GM12878 (cell line): Measurements from ENCODE around the gene TCF12. TPM values are rescaled to one million over a fixed set of nuclear protein-coding genes. Genes with fewer than 3 reads are reported as not detected.
A peak's percentile ranks its signal among the peaks of the same experiment; 100 is the strongest.

Experiments used
- ATAC-seq: fragments of 200-7000 bp; cut with Tn5 transposase; 3 replicates; pipeline ENCODE4 v1.9.1; 2020; ENCODE audit warnings: mild to moderate bottlenecking, moderate library complexity
- BruUV-seq: library from RNA; stranded (reverse); fragments of 400-500 nt; replicated peaks from 2 replicates; lab custom pipeline; 2021; lab: Mats Ljungman, UMichigan
- CTCF ChIA-PET: fragments of 300-600 bp; sonication (Branson Sonifier 250); formaldehyde crosslinking; extraction: SDS; loops from one replicate; lab custom pipeline; 2021; ENCODE audit warnings: inconsistent platforms; lab: Yijun Ruan, JAX
- POLR2A ChIA-PET: fragments of 350-600 bp; formaldehyde crosslinking; extraction: SDS; loops from one replicate; lab custom pipeline; 2021; ENCODE audit warnings: inconsistent platforms; lab: Charles Lee
- RAD21 ChIA-PET: fragments of 300-600 bp; sonication (Branson Sonifier 250); formaldehyde crosslinking; loops from one replicate; lab custom pipeline; 2023; ENCODE audit warnings: antibody characterized with exemption; ENCODE audit not compliant: unreplicated experiment; lab: Charles Lee
- SMC1A ChIA-PET: fragments of 300-600 bp; sonication (Branson Sonifier 250); formaldehyde crosslinking; loops from one replicate; lab custom pipeline; 2023; ENCODE audit not compliant: unreplicated experiment, uncharacterized antibody; lab: Charles Lee
- DNase-seq: peaks from one replicate; pipeline ENCODE4 v3.0.0-alpha.2; 2011; ENCODE audit warnings: low read depth, low spot score
- FAIRE-seq: peaks from 3 replicates; lab custom pipeline; 2011; peaks lifted over from hg19 to GRCh38; lab: Jason Lieb, UNC
- H2AFZ ChIP-seq: 2 replicates; pipeline ENCODE4 v1.6.0; 2011; ENCODE audit warnings: low read depth, low read length, control low read depth; ENCODE audit not compliant: control insufficient read depth
- H3K27ac ChIP-seq: 2 replicates; pipeline ENCODE4 v1.5.1; 2011; ENCODE audit warnings: control low read depth; ENCODE audit not compliant: control insufficient read depth, insufficient read depth
- H3K27me3 ChIP-seq, 2 experiments: replicated peaks in 1 of 2; 2 replicates each; pipeline versions ENCODE4 v1.6.0 to v1.6.1; 2011; ENCODE audit warnings: low read length in 1 of 2; ENCODE audit not compliant: control insufficient read depth in 2 of 2, insufficient read depth in 2 of 2
- H3K36me3 ChIP-seq, 2 experiments: 2 replicates each; pipeline ENCODE4 v1.5.1; 2011; ENCODE audit warnings: low read length in 1 of 2; ENCODE audit not compliant: control insufficient read depth in 2 of 2, insufficient read depth in 2 of 2
- H3K4me1 ChIP-seq: 2 replicates; pipeline ENCODE4 v1.6.1; 2011; ENCODE audit warnings: mild to moderate bottlenecking, low read length, moderate library complexity, mixed read lengths; ENCODE audit not compliant: control insufficient read depth, insufficient read depth
- H3K4me2 ChIP-seq: 2 replicates; pipeline ENCODE4 v1.6.0; 2011; ENCODE audit warnings: control low read depth; ENCODE audit not compliant: control insufficient read depth, insufficient read depth
- H3K4me3 ChIP-seq: fragments of 200-600 bp; sonication (generic); 2 replicates; pipeline ENCODE4 v1.5.1; 2016
- H3K79me2 ChIP-seq: 2 replicates; pipeline ENCODE4 v1.6.0; 2011; ENCODE audit warnings: low read length; ENCODE audit not compliant: control insufficient read depth, insufficient read depth
- H3K9ac ChIP-seq: 2 replicates; pipeline ENCODE4 v1.8.0; 2011; ENCODE audit warnings: low read length, control low read depth, mixed read lengths; ENCODE audit not compliant: control insufficient read depth, insufficient read depth
- H3K9me3 ChIP-seq: replicated peaks from 3 replicates; pipeline ENCODE4 v1.5.1; 2011; ENCODE audit warnings: mild to moderate bottlenecking, low read length; ENCODE audit not compliant: control insufficient read depth, insufficient read depth
- H4K20me1 ChIP-seq: 2 replicates; pipeline ENCODE4 v1.6.0; 2011; ENCODE audit not compliant: control insufficient read depth, insufficient read depth
- ATF7 ChIP-seq: fragments of 450-650 bp; IDR thresholded peaks from 2 replicates; pipeline ENCODE4 v1.6.1; 2016; ENCODE audit warnings: low read depth, mild to moderate bottlenecking
- BCL11A ChIP-seq: IDR thresholded peaks from 2 replicates; pipeline ENCODE4 v1.6.1; 2011; ENCODE audit warnings: low read depth, low read length
- BHLHE40 ChIP-seq, 2 experiments: fragments of 450-650 bp in 1 of 2; IDR thresholded peaks; 2 replicates each; pipeline ENCODE4 v1.6.1; 2011 to 2017; ENCODE audit warnings: low read depth in 2 of 2, borderline replicate concordance in 1 of 2, improper control_type of control experiment in 1 of 2, low read length in 1 of 2, mild to moderate bottlenecking in 1 of 2
- CHD1 ChIP-seq: IDR thresholded peaks from 2 replicates; pipeline ENCODE4 v1.6.1; 2012; ENCODE audit warnings: low read depth, low read length, improper control_type of control experiment
- CUX1 ChIP-seq: IDR thresholded peaks from 2 replicates; pipeline ENCODE4 v1.6.1; 2012; ENCODE audit warnings: improper control_type of control experiment, low read depth, low read length; ENCODE audit not compliant: insufficient replicate concordance
- JUND ChIP-seq: IDR thresholded peaks from 2 replicates; pipeline ENCODE4 v1.6.1; 2012; ENCODE audit warnings: low read depth, mild to moderate bottlenecking, low read length, improper control_type of control experiment, moderate library complexity
- RFX5 ChIP-seq: IDR thresholded peaks from 2 replicates; pipeline ENCODE4 v1.6.1; 2011; ENCODE audit warnings: low read depth, low read length, improper control_type of control experiment
- WGBS: methylation state at CpG from one replicate; pipeline ENCODE4 v1.1.6; 2016; ENCODE audit warnings: low lambda C conversion rate; ENCODE audit not compliant: insufficient replicate concordance, insufficient coverage; ENCODE audit errors: missing lambda C conversion rate; 5-methylcytosine and 5-hydroxymethylcytosine counted together
- in situ Hi-C: fragments of 300-500 bp; cut with MboI; formaldehyde crosslinking; loops from 9 replicates; pipeline ENCODE4 v1.14.3; 2018; ENCODE audit warnings: mixed read lengths
- intact Hi-C: fragments of 100-400 bp; cut with micrococcal nuclease; formaldehyde crosslinking; loops from one replicate; pipeline ENCODE4 v1.14.2; 2022; ENCODE audit not compliant: unreplicated experiment
- polyA plus RNA-seq, 11 experiments: library from polyadenylated mRNA; depleted of rRNA in 4 of 11; unstranded in 6 of 11; stranded (reverse) in 5 of 11; fragments of >200 nt; fragmentation: Nextera tagmentation in 4 of 11; fragmentation: Illumina TruSeq in 1 of 11; extraction: Ambion mirVana in 4 of 11; extraction: Trizol in 1 of 11; gene quantifications; 1 replicate in 1 of 11; 2 replicates in 10 of 11; pipeline versions ENCODE4 v1.2.1 to v1.2.3, GENCODE V29; 2011 to 2016; ENCODE audit warnings: inconsistent platforms in 2 of 11, missing spikeins in 2 of 11, low read depth in 1 of 11
- total RNA-seq, 4 experiments: library from RNA; depleted of rRNA in 3 of 4; stranded (reverse); fragments of >200 nt in 3 of 4; fragmentation: Illumina TruSeq in 1 of 4; extraction: Trizol in 1 of 4; gene quantifications; 2 replicates each; pipeline versions ENCODE4 v1.2.1 to v1.2.3, GENCODE V29; 2013 to 2021
- TF ChIP-seq, protein P1 (sequence below): fragments of 450-650 bp; IDR thresholded peaks from 2 replicates; pipeline ENCODE4 v1.6.1; 2017; ENCODE audit warnings: mild to moderate bottlenecking, low read depth, inconsistent platforms; ENCODE audit not compliant: poor library complexity, severe bottlenecking

TCF12 gene
- total and polyA plus RNA-seq, 10 of the 15 experiments (the other 5 are each of a cell fraction or from before 2014, with no cell fraction given), result 8.2 to 70.9 (median 49.5) TPM

DNA sequence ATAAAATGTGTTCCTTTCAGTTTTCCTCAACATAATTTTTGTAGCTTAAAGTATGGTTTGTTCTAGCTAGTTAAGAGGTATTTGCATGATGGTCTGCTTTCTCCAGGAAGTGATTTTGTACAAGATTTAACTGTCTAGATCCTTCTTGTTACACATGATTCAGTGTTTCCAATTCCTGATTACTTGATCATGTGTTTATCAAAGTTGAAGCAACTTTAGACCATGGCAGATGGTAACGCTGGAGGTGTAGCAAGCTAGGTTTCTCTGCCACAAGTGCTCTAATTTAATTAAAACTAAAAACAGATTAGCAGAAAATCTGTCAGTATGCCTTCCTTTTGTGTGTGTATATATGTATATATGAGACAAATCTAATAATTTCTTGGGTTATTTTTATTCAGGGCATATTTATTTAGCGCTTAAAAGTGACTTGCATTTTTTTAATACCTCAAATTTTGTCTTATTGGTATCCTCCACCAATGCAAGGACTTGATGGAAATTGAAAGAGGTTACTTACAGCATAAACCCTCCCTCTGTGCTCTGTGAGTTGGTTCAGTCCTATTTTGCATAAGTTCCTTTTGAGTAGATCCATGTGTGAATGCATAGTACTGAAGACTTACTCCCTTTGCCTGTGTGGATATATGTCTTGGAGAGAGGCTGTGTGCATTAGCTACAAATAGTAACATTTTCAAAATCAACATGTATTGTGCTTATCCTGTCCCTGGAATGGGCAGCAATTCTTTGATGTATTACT, 300.6 kb downstream of the TCF12 start:
- DNase-seq, result no peak
- ATAC-seq, result peak; percentile 74
- no peak for TF ChIP-seq CUX1
- TF ChIP-seq RFX5, result no peak
- TF ChIP-seq ATF7, result peak; percentile 26; the same call in 1 of the 2 replicates
- TF ChIP-seq CHD1, result peak; percentile 84; the same call in 1 of the 2 replicates
- TF ChIP-seq JUND, result peak; percentile 16; the same call in 1 of the 2 replicates
- TF ChIP-seq, protein P1, sequence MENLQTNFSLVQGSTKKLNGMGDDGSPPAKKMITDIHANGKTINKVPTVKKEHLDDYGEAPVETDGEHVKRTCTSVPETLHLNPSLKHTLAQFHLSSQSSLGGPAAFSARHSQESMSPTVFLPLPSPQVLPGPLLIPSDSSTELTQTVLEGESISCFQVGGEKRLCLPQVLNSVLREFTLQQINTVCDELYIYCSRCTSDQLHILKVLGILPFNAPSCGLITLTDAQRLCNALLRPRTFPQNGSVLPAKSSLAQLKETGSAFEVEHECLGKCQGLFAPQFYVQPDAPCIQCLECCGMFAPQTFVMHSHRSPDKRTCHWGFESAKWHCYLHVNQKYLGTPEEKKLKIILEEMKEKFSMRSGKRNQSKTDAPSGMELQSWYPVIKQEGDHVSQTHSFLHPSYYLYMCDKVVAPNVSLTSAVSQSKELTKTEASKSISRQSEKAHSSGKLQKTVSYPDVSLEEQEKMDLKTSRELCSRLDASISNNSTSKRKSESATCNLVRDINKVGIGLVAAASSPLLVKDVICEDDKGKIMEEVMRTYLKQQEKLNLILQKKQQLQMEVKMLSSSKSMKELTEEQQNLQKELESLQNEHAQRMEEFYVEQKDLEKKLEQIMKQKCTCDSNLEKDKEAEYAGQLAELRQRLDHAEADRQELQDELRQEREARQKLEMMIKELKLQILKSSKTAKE, result no peak
- TF ChIP-seq BHLHE40 (IDR thresholded peaks at IDR 0.05; ENCODE audit: borderline replicate concordance in 1 of 2, low read depth in 2 of 2, low read length in 1 of 2), result peak in 1 of 2 experiments; percentile 21; a peak in 1 of 4 replicates
- TF ChIP-seq BCL11A, result no peak
- no peaks in the 10 kb centered on the region; the same call in 1 of the 2 replicates for H3K79me2 ChIP-seq
- peaks cover 5% of the 10 kb centered on the region; the same call in 1 of the 2 replicates for H3K4me1 ChIP-seq
- POLR2A ChIA-PET, result interaction anchor here (0.7 to 1.1 kb wide), 2 partner anchors 190 to 370 kb away, joined by 3 to 7 read pairs; no protein-coding TSS in a partner anchor
- FAIRE-seq, result no peak
- no peaks in the 10 kb centered on the region for H4K20me1 ChIP-seq
- intact Hi-C loops, result no loop called here
- in situ Hi-C loops, result loop anchor here (10.0 kb wide), 1 partner anchor 724 kb away; no protein-coding TSS in a partner anchor
- H3K9me3 ChIP-seq, result no peaks in the 10 kb centered on the region
- H3K27me3 ChIP-seq, result no peaks in the 10 kb centered on the region
- SMC1A ChIA-PET, result interaction anchor here (0.9 to 3.3 kb wide), 13 partner anchors 11 to 104 kb away, joined by 3 to 29 read pairs (median 5); no protein-coding TSS in a partner anchor
- no peak overlapping the region for H2AFZ ChIP-seq
- H3K27ac ChIP-seq, result no peak overlapping the region
- BruUV-seq, result no TSS peak
- H3K4me2 ChIP-seq, result no peak overlapping the region
- no peak overlapping the region for H3K9ac ChIP-seq
- no peaks in the 10 kb centered on the region for H3K36me3 ChIP-seq
- no peak overlapping the region for H3K4me3 ChIP-seq
- WGBS, result 96% methylated on average over 2 of the region's 2 CpGs
- RAD21 ChIA-PET, result interaction anchor here (0.9 to 2.0 kb wide), 8 partner anchors 8 to 87 kb away, joined by 3 to 8 read pairs (median 4); no protein-coding TSS in a partner anchor
- CTCF ChIA-PET, result interaction anchor here (1.0 to 4.9 kb wide), 8 partner anchors 10 to 728 kb away, joined by 3 to 22 read pairs (median 3); no protein-coding TSS in a partner anchor
